Measurements from ENCODE around the gene SCAMP5.

The SCAMP5 gene

DNA sequence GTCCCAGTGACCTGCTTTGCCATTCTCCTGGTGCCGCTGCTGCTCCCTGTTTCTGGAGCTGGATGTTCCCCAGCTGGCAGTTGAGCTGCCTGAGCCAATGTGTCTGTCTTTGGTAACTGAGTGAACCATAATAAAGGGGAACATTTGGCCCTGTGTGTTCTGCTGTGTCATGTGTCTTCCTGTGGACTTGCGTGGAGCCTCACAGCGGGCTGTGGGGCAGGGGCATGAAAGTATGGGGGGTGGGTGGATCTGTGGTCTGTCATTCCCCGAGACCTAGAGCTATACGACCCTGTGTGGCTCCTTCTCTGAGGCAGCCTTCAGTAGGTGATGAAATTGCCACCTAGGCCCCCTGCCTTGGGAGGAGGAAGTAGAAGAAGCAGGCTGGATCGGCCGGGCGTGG is 26.0 kb downstream of the SCAMP5 start:
- Histone ChIP-seq H3K9ac (ENCODE audit: low read length) (no peak overlapping the region), H3K27me3 (replicated peaks; ENCODE audit: insufficient read depth, low read length) (no peaks in the 10 kb centered on the region), H2AFZ (ENCODE audit: low read length) (no peak overlapping the region), H3K79me2 (ENCODE audit: low read length) (peaks cover 29% of the 10 kb centered on the region), H3K4me3 (ENCODE audit: low read length) (no peak overlapping the region), H3K36me3 (replicated peaks; ENCODE audit: insufficient read depth, low read length) (no peaks in the 10 kb centered on the region), H3K27ac (ENCODE audit: low read length) (no peak overlapping the region), H4K20me1 (ENCODE audit: insufficient read depth, low read length) (no peaks in the 10 kb centered on the region), H3K9me3 (replicated peaks; ENCODE audit: insufficient read depth, low read length) (no peaks in the 10 kb centered on the region), H3K4me2 (ENCODE audit: low read depth, low read length) (no peak overlapping the region), H3F3A (ENCODE audit: insufficient read depth, low read length) (peaks cover 18% of the 10 kb centered on the region), H3K9me2 (replicated peaks; ENCODE audit: insufficient read depth, low read length) (no peaks in the 10 kb centered on the region), H3K4me1 (ENCODE audit: low read length) (peaks cover 21% of the 10 kb centered on the region)
- DNase-seq: no peak
- TF ChIP-seq, protein P1, sequence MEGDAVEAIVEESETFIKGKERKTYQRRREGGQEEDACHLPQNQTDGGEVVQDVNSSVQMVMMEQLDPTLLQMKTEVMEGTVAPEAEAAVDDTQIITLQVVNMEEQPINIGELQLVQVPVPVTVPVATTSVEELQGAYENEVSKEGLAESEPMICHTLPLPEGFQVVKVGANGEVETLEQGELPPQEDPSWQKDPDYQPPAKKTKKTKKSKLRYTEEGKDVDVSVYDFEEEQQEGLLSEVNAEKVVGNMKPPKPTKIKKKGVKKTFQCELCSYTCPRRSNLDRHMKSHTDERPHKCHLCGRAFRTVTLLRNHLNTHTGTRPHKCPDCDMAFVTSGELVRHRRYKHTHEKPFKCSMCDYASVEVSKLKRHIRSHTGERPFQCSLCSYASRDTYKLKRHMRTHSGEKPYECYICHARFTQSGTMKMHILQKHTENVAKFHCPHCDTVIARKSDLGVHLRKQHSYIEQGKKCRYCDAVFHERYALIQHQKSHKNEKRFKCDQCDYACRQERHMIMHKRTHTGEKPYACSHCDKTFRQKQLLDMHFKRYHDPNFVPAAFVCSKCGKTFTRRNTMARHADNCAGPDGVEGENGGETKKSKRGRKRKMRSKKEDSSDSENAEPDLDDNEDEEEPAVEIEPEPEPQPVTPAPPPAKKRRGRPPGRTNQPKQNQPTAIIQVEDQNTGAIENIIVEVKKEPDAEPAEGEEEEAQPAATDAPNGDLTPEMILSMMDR (IDR thresholded peaks at IDR 0.05; ENCODE audit: low read length): no peak
- TF ChIP-seq EZH2 (optimal IDR thresholded peaks at IDR 0.05; ENCODE audit: low read depth, low read length): no peak

DNA sequence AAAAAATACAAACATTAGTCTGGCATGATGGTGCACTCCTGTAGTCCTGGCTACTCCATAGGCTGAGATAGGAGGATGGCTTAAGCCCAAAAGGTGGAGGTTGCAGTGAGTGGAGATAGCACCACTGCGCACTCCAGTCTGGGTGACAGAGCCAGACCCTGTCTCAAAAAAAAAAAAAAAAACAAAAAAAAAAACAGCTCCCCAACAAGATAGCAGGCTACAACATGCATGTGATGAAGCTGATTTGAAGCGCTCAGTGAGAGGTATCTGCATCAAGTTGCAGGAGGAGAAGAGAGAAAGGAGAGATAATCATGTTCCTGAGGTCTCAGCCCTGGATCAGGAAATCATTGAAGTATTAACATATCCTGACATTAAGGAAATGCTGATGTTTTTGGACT is 27.4 kb downstream of the SCAMP5 start:
- H3K79me2 ChIP-seq (ENCODE audit: low read length): peaks cover 35% of the 10 kb centered on the region
- no peak for TF ChIP-seq EZH2phosphoT487 (IDR thresholded peaks at IDR 0.05; ENCODE audit: low read length)
- TF ChIP-seq, protein P1 (IDR thresholded peaks at IDR 0.05; ENCODE audit: low read length): no peak
- no peak for TF ChIP-seq EZH2 (optimal IDR thresholded peaks at IDR 0.05; ENCODE audit: low read depth, low read length)
- H3K4me2 ChIP-seq (ENCODE audit: low read depth, low read length): no peak overlapping the region
- no peaks in the 10 kb centered on the region for H4K20me1 ChIP-seq (ENCODE audit: insufficient read depth, low read length)
- no peaks in the 10 kb centered on the region for H3K27me3 ChIP-seq (replicated peaks; ENCODE audit: insufficient read depth, low read length)
- no peaks in the 10 kb centered on the region for H3K36me3 ChIP-seq (replicated peaks; ENCODE audit: insufficient read depth, low read length)
- H3K27ac ChIP-seq (ENCODE audit: low read length): no peak overlapping the region
- no peaks in the 10 kb centered on the region for H3K9me2 ChIP-seq (replicated peaks; ENCODE audit: insufficient read depth, low read length)
- H3K4me1 ChIP-seq (ENCODE audit: low read length): peaks cover 36% of the 10 kb centered on the region
- peaks cover 31% of the 10 kb centered on the region for H3F3A ChIP-seq (ENCODE audit: insufficient read depth, low read length)
- H3K9ac ChIP-seq (ENCODE audit: low read length): no peak overlapping the region
- no peak overlapping the region for H3K4me3 ChIP-seq (ENCODE audit: low read length)
- H2AFZ ChIP-seq (ENCODE audit: low read length): no peak overlapping the region
- H3K9me3 ChIP-seq (replicated peaks; ENCODE audit: insufficient read depth, low read length): no peaks in the 10 kb centered on the region
- DNase-seq: no peak

DNA sequence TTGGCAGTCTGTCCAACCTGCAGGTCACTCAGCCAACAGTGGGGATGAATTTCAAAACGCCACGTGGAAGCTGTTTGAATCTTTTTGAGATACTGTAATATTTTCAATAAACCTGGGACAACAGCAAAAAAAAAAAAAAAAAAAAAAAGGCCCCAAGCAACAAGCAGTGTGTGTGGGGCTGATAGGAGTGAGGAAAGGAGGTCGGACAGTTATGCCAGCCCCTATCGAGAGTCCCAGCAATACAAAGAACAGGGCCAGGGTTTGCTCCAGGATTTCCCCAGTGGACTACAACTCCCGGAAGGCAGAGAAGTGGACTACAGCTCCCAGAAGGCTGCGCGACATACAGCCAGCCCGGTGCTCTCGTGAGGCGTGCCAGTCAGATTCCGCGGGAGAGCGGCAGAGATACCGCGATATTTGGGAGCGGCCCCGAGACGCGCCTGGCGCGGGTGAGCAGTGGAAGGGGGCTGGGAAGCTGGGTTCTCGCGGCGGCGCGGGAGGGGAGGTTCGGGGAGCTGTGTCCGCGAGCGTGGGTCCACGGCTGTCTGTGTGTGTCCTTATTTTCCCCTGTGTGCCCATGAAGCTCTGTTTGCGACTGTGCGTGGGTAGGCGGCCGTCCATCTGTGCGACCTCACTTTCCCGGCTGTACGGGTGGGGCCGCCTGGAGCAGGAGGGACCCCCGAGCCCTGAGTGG is 28.0 kb downstream of the SCAMP5 start, which contains the start of gene PPCDC:
Gene PPCDC (plus strand): TSS at position 410 of the 691 bp plus-strand sequence. CDS start 4,729 bp downstream, outside the sequence.
- H3K9me2 ChIP-seq (replicated peaks; ENCODE audit: insufficient read depth, low read length): no peaks in the 10 kb centered on the region
- H3K27me3 ChIP-seq (replicated peaks; ENCODE audit: insufficient read depth, low read length): no peaks in the 10 kb centered on the region
- H3K36me3 ChIP-seq (replicated peaks; ENCODE audit: insufficient read depth, low read length): no peaks in the 10 kb centered on the region
- TF ChIP-seq, protein P1 (IDR thresholded peaks at IDR 0.05; ENCODE audit: low read length): no peak
- TF ChIP-seq EZH2 (optimal IDR thresholded peaks at IDR 0.05; ENCODE audit: low read depth, low read length) (no peak), EZH2phosphoT487 (IDR thresholded peaks at IDR 0.05; ENCODE audit: low read length) (no peak)
- H3K4me3 ChIP-seq (ENCODE audit: low read length): peak within 1 kb of the TSS; percentile 91
- H3K4me2 ChIP-seq (ENCODE audit: low read depth, low read length): peak within 1 kb of the TSS; percentile 88
- H3K4me1 ChIP-seq (ENCODE audit: low read length): peaks cover 41% of the 10 kb centered on the region
- peak within 1 kb of the TSS; percentile 99 for H3K9ac ChIP-seq (ENCODE audit: low read length)
- H3K79me2 ChIP-seq (ENCODE audit: low read length): peaks cover 40% of the 10 kb centered on the region
- H3F3A ChIP-seq (ENCODE audit: insufficient read depth, low read length): peaks cover 37% of the 10 kb centered on the region
- no peaks in the 10 kb centered on the region for H3K9me3 ChIP-seq (replicated peaks; ENCODE audit: insufficient read depth, low read length)
- H3K27ac ChIP-seq (ENCODE audit: low read length): peak within 1 kb of the TSS; percentile 72
- H4K20me1 ChIP-seq (ENCODE audit: insufficient read depth, low read length): no peaks in the 10 kb centered on the region
- H2AFZ ChIP-seq (ENCODE audit: low read length): no peak within 1 kb of the TSS
- DNase-seq: peak; percentile 98
